Activated CD4-positive, alpha-beta T cell treated with anti-CD3 and anti-CD28 coated beads, Interleukin-2, amount 50 U/mL, for 48 hours (primary cell): ENCODE data around the gene TPO.

Source experiments
- DNase-seq, 2 experiments: peaks; one replicate each; pipeline ENCODE4 v3.0.0-alpha.2; 2020

The TPO gene

DNA sequence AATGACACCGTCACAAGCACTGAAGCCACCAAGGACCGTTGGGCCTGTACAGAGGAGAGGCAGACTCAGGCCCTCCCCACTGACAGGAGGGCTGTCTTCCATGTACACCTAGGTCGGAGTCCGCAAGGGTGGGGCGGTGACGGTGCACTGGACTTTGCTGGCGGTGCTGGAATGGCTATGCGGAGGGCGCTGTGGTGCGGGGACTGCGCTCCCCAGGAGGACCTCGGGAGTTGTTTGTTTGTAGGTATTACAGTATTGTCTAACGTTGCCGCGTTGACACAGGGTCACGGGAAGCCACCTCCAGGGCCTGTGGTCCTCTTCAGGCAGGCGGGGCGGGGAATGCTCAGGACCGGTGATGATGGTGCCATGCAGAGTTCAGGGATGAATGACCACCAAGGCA lies 126.2 kb downstream of the TPO start:
- no peak for DNase-seq

DNA sequence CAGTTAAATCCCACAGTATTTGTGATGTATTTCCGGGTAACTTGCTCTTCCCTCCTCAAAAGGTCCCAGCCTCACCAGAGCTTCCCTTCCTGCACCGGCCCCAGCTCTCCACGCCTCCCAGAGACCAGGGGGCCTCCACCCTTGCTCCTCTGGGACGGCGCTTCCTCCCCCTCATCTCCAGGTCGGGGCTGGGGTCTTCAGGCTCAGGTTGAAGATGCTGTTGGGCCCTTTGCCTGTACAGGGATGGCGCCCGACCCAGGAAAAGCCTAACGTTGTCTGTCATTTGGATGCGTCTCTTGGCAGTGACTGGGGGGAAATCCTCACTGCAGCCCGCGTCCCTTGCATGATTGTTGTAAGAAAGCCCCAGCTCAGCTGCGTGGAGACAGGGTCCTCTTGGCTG lies 126.7 kb downstream of the TPO start:
- DNase-seq: no peak

DNA sequence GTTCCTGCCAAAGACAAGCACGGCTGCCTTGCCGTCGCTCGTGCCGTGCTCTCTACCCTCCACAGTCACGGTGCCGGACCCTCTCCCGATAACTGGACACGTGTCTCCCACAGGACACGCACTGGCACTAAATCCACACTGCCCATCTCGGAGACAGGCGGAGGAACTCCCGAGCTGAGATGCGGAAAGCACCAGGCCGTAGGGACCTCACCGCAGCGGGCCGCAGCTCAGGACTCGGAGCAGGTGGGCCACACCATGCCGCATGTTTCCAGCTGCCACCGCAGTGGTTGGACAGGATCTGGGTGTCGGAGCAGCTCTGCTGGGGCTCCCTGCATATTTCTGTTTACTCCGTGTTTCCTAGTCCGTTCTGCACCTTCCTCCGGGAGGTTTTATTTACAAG lies 127.2 kb downstream of the TPO start:
- no peak for DNase-seq

DNA sequence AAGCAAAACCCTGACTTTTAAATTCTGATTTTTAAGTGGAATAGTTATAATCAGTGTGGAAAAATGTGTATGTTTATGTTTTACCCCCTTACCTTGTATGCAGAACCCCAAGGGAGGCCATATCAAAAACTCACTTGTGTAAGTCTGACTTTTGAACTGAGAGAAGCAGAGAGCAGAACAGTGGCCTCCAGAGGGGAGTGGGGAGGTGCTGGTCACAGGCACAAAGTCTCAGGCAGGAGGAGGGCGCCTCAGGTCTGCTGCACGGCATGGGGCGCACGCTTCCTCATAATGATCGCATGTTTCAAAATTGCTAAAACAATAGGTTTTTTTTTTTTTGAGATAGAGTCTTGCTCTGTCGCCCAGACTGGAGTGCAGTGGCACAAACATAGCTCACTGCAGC lies 127.8 kb downstream of the TPO start:
- no peak for DNase-seq

DNA sequence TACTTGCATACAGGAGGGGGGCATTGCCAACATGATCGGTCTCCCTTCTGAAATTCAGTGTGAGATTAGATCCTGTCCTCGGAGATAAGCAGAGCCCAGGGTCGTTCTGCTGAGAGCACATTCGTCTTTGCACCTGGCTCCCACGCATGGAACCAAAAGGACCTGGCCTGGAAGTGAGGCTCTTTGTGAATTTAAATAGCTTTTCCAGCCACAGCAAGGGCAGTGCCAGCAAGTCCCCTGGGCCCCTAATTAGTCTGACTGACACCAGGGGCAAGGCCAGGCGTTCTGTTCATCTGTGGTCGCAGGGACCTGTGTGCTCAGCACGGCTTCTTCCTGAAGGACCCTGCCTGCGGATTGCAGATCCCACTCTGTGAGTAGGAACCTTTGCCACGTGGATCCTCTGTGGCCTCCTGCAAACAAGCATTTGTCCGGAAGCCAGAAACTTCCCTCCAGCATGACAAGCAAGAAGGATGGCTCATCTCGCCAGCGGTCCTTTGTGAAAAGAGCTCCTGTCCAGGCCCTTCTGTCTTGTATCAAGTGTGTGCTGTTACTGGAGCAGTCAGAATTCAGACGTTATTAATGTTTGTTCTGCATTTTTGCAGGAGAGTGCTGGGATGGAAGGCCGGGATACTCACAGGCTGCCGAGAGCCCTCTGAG lies 128.7 kb downstream of the TPO start:
- no peak for DNase-seq

DNA sequence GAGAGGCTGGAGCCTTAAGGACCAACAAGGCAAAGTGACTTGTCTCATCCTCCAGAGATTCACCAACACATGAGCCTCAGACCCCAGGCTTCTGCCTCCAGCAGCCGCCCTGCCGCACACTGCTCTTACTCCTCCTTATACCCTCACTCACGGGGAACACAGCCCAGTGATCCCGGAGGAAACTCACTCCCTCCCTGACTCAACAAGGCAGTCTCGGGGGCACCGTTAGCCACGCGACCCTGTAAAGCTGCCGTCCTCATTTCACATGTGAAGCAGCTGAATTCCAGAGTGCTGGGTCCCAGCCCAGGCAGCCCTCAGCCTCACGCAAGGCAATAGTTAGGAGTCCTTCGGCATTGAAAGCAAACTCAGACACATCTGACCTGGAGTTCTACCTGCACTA lies 129.7 kb downstream of the TPO start:
- no peak for DNase-seq

DNA sequence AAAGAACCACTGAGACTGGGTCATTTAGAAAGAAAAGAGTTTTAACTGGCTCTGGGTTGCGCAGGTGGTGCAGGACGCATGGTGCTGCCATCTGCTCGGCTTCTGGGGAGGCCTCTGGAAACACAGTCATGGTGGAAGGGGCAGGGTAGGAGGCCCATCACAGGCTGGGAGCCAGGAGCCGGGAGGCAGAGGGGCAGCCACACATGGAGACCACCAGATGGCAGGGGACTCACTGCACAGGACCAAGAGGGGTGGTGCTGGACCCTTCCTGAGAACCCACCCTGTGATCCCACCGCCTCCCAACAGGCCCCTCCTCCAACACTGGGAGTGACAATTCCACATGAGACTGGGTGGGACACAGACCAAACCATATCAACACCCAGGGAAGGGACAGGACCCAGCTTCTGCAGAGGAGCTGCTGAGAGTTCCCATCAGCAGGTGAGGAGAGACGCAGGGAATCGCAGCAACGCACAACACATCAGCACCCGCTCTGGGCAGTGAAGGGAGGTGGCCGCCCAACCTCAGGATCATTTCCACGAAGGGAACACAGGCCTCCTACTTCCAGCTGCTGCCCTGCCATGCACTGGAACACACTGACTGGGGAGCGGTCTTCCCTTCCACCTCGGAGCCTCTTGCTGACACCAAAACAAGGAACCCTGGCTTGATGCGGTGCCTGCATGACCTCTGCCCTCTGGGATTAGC lies 130.7 kb downstream of the TPO start:
- DNase-seq: no peak

DNA sequence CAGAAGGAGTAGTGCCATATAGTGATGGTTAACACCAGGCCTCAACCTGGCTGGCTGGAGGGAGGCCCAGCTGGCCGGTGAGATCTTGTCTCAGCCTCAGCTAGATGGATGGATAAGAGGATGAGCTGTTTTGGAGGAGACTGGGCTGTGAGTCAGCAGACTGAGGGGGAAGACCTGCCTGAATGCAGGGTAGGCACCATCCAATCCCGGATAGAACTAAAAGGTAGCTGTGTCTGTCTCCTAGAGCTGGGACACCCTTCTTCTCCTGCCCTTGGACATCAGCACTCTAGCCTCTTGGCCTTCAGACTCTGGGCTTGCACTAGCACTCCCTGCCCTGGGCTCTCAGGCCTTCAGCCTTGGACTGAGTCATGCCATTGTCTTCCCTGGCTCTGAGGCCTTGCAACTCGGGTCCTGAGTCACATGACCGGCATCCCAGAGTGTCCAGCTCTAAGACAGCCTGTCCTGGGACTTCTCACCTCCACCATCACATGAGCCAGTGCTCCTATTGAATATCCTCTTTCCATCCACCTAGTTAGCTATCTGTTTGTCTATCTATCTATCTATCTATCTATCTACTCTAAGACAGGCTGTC lies 131.3 kb downstream of the TPO start:
- DNase-seq: no peak

DNA sequence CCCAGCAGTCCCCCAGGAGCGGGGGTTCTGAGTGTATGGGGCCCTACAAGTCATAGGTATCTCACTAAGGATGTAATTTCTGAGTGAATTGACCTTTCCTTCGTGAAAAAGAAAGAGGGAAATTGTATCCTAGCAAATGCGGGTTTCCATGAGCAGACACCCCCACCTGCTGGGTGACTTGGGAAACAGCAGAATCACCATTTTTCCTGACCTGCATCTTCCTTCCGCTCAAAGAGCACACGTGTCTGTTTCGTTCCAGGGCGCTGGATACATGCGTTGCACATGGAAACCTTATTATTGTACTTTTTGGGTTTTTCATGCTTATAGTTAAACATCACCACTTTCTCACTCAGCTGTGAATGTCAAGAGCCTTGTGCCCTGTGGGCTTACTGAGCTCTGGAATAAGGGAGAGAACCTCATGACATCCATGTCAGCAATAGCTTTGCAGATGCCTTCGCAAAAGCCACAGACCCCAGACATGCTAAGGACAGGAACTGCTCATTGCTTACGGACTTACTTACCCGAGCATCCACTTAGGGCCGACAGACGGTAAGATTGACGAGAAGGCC lies 132.8 kb downstream of the TPO start:
- peak; percentile 31 to 46 for DNase-seq

DNA sequence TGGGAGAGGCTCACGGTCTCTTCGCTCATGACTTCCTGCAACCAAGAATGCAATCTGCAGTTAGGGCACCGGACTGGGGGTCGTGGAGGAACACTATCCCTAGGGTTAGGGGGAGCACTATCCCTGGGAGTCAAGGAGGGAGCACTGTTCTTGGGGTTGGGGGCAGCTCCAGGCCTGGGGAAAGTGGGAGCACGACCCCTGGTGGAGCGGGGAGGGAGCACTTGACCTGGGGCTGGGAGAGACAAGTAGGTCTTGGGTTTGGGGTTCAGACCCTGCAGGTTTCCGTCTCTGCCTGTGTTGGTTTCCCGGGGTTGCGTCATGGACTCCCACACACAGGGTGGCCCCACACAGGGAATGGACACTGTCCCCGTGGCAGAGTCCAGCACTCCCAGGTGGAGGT lies 133.6 kb downstream of the TPO start:
- DNase-seq: no peak

DNA sequence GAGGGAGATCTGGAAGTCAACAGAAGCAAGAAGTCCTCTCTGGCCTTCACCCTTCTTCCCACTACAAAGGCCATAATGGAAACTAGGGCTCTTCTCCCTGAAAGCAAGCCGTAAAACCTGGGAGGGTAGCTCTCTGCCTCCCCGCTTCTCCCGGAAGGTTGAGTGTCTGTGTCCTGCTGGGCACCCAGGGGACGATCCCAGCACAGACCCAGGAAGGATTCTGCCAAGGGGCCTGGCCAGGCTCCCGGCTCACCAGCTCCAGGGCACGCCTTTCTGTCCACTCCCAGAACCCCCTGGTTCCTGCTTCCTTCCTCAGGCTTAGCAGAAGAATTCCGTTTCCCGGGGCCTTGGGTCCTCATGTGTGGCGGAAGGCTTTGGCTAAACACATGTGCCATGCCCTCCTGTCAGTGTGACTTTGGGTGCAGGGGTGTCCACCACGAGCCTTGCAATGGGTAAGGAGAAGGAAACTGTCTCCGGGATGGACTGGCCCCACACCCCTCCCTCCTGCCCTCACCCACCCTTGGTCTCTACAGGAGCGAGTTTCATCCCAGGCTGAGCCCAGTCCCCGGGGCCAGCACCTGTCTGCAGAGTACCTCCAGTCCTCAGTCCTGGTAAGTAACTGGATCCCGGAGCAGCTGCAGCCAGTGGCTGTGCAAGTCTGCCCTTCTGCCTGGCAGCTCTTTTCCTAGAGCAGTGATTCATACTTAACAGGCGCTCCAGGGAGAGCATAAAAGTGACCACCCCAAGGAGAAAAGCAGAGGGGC lies 135.8 kb downstream of the TPO start:
- no peak for DNase-seq

DNA sequence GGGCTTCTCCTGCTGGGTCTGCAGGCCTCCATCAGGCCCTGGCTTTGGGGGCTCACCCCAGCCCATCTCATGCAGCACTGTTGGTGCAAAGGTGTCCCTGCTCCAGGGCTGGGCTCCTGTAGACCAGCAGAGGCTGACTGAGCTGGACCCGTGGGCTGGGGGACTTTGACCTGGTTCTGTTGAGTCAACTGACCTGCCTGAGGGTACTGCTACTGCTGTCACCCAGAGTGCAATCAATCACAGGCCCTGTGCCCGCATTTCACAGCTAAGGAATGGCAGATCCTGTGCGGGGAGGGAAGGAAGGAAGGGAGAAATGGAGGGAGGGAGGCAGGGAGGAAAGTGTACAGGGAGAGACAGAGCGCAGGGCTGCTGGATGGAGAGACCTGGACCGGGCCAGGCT lies 136.8 kb downstream of the TPO start:
- no peak for DNase-seq

DNA sequence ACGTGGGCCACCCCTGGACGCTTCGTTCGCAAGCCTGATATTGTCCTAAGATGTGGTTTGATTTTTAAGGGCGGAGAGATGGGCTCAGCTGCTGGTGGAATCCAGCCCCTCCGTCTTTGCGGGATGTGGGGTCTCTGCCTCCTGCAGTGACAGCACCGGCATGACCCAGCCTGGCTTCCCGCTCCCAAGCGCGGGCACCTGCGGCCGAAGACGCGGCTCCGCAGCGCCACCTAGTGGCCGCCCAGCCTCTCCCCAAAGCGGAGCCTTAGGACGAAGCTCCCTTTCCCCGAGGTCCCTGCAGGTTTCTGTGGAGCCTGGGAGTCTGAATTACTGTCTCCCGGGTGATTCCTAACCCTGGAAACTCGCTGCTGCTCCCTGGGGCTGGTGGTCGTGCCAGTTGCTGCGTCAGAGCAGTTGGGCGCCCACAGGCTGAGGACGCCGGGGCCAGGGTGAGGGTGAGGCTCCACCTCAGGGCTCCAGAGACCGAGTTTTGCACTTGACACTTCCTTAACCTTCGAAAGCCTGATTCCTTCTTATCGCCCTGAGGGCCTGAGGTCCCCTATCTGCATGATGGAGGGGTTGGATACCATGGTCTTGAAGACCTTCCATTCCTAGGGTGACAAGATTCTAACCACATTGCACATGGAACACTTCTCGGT lies 137.5 kb downstream of the TPO start:
- peak; percentile 65 to 72 for DNase-seq

DNA sequence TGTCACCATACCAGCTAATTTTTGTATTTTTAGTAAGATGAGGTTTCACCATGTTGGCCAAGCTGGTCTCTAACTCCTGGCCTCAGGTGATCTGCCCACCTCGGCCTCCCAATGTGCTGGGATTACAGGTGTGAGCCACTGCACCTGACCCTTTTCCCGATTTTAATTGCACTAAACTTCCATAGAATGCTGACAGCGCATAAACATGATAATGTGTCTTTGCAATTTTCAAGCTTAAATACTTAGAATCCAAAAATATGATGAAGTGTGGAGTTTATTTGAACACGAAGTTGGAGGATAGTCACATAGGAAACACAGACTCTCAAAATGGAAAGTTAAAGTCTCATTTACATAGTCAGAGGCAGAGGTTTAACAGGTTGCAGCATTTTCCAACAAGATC lies 138.6 kb downstream of the TPO start:
- DNase-seq: no peak

DNA sequence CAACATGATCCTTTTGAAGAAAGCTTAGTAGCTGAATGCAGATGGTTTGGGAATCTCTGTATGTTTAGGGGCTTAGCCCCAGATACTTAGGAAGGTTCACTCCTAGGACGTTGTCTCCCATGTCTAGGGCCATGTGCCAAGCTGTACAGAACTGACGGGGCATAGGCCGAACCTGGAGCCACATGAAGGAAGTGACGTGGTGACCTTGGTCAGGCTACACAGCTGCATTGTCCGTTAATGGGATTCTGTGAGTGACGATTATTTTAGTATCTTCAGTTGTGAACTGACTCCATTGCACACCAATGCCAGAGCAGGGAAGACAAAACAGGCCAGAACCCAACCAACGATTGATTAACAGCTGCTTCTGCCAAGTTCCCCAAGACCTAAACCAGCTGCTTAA lies 139.3 kb downstream of the TPO start:
- no peak for DNase-seq

DNA sequence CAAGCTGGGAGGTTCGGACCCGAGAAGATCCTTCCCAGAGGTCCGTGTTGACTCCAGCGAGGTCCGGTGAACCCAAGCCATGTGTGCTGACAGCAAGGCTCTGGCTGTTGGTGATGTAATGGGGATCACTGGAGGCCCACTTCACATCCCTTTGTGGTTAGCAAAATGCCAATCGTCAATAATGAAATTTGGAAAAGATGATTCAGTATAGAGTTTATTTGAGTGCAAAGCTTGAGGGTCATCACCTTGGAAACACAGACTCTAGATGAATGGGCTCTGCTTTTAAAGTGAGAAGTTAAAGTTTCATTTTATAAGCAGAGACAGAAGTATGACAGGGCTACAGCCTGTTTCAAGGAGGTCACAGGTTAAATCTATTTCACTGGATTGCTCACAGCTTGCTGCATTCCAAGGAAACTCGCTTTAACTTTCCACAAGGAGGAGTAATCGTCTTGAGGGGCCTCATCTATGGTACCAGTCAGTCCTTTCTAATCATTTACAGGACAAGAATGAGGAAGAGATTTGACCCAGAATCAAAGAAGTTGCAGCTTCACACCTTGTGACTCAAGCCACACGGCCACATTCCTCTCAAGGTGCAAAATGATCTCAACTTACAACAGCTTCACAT lies 140.5 kb downstream of the TPO start:
- no peak for DNase-seq

DNA sequence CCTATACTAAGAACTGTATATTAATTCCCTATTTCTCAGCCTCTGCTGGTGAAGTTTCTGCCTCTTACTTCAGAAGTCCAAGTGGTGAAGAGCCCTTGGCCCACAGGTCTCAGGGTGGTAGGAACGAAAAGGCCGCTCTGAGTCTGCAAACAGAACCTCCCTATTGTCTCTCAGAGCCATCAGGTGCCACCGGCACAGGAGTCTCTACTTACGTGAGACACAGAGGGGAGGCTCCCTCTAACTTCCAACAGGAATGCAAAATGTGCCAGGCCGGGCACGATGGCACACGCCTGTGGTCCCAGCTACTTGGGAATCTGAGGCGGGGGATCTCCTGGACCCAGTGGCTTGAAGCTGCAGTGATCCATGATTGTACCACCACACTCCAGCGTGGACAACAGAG lies 143.0 kb downstream of the TPO start:
- DNase-seq: no peak

DNA sequence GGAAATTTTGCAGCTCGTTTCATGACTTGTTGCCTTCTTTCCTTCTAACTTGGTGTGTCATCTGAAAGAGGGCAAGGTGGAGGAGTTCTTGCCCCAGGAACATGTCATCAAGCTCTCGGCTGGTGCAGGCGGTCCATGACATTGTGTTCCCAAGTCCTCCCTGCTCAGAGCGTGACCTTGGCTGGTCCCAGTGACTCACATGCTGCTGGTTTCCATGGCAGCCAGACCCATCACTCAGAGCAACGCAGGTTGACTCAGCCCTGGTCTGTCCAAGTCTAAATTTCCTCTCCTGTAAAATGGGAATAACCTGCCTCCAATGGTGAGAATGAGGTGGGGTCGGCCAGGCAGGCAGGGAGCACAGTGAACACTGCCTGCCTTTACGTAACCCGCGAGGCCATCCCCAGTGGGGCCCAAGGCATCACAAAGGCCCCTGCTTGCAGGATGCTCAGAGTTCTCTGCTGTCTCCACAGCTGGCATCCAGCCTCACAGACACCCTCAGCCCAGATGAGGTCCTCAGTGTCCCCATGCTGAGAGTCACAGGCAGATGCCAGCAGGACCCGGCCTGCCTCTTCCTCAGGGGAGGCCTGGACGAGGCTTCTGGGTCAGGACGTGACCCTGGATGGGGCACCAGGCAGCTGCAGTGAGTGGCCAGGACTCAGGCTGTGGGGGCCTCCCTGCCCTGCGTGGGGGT lies 143.7 kb downstream of the TPO start:
- DNase-seq: no peak

DNA sequence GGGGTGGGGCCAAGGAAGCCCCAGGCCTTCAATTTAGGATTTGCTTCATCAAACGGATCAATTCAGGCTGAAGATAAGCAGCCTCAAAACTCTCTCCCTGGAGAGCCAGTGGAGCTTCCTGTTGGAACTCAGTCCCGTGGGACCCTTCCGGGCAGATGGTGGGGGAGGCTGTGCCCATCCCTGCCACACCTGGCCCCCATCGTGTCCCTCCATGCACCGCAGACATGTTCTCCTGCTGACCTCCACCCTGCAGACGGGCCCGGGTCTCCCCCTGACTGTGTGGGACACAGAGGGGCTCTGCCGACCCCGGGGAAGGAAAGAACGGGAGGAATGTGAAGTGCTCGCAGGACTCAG lies 144.2 kb downstream of the TPO start:
- no peak for DNase-seq

DNA sequence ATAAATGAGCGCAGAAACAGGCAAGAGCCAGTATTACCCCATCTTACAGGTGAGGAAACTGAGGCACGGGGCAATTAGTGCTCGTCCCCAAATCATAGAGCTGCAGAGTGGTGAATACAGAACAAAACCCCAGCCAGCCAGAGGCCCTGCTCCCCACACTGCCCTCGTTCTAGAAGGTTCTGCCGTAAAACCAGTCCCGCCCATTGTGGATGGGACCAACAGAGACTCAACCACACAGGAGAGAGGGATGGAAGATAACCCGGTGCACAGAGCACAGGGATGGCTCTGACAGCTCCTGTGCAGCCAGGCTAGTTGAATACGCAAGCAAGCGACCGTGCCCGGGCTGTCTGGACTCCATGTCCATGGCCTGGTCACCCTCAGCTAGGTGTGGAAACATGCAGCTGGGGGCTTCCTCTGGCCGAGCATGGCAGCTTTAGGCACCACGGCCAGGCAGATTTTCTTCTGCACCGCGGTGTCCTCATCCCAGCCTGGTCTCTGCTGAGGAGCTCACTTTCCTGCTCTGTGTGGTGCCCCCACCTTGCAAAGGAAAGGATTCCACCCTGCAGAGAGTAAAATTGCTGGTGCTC lies 146.4 kb downstream of the TPO start:
- DNase-seq: no peak

DNA sequence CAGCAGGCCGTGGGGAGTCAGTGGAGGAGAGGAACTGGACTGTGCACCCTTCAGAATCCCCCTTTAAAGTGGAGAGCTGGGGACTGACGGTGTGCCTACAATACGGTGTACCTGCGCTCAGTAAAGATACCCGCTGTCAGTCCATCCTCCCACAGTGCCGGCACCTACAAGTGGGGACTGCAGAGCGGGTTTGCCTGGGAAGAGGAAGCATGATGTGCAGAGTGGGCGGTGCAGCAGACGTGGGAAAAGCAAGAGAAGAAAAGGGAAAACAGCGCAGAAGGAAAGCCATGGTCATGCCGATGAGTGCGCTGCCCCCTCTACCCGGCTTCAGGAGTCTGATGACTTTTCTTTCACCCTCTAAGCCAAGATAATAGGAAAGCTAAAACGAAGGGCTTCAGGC lies 148.0 kb downstream of the TPO start:
- no peak for DNase-seq
